HG03460 (cell line): ENCODE results near the gene ABCC11.
"Not testable (repeated sequence)": the region's sequence is repeated elsewhere in the genome, so short reads cannot be mapped to it uniquely, and the experiment has no call there.

Source experiments
- ATAC-seq: cut with Tn5 transposase; IDR thresholded peaks from one replicate; pipeline ENCODE4 v1.9.1; 2021; ENCODE audit not compliant: unreplicated experiment

The ABCC11 gene

DNA sequence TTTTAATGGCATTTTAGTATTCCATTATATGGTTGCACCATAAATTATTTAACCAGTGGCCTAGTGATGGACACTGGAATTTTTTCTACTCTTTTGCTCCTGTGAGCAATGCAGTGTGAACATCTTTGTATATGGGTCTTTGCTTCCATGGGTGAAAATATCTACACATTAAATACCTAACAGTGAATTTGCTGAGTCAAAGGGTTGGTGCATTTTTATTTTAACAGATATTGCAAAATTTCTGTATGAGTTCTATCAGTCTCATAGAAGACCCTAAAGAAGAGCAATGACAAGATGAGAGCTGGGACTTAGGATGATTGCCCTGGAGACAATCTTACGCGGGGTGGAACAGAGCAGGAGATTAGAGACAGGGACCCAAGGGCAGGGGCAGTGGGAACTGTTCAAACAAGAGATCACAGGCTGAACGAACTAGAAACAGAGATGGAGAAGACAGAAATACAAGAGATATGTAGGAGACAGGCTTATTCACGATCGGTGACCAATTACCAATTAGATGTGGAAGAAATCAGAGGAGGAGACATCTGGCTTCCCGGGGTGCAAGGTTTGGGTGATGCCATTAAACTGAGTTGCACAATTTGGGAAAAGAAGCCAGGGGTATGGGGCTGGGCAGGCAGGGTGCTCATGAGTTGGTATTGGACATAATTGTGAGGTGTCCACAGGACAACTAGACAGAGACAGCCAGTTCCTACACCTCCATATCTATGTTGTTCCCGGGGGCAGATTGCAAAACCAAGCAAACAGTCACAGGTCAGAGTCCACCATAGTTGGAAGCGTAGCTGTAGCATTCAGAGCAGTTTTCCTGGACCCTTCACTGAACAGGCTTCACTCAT lies 43.1 kb downstream of the ABCC11 start:
- no peak for ATAC-seq

DNA sequence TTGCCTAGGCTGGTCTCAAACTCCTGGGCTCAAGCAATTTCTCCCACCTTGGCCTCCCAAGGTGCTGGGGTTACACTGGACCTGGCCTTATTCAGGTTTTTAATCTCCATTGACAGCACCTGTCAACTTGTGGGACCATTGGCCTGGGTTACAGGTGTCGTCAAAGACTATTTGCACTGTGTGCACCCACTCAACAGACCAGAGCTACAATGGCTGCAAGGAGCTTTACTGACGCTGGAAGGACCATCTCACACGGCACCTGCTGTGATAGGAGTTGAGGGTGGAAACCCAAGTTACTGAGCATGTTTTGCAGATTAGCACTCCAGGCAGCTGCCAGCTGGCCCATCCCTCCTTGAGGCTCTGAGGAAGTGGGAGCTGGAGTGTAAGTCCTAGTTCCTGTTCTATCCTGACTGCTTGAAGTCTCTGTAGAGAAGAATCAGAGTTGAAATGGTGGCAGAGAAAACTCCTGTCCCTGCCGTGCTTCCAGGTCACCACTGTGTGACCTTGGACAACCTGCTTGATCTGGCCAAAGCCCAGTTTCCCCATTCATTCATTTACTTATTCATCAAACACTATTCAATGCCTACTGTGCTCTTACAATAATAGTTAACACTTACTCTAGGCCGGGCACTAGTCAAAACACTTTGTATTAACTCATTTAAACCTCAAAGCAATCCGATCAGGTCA lies 45.7 kb downstream of the ABCC11 start:
- ATAC-seq = no peak

DNA sequence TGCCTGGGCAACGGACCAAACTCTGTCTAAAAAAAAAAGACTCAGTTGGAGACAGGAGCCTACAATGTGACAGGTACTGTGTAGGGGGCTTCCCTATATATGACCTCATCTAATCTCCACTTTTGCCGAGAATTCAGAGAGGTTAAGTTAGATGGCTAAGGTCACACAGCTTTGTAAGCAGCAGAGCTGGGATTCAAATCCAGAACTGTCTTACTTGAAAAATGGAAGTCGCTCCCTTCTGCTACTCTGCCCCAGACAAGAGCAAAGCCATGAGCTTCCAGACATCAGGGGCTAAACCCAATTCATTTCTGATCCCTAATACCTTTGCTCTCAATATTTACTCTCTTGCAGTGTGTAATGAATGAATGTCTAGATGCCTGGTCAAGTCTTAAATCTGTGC lies 50.0 kb downstream of the ABCC11 start:
- ATAC-seq = no peak

DNA sequence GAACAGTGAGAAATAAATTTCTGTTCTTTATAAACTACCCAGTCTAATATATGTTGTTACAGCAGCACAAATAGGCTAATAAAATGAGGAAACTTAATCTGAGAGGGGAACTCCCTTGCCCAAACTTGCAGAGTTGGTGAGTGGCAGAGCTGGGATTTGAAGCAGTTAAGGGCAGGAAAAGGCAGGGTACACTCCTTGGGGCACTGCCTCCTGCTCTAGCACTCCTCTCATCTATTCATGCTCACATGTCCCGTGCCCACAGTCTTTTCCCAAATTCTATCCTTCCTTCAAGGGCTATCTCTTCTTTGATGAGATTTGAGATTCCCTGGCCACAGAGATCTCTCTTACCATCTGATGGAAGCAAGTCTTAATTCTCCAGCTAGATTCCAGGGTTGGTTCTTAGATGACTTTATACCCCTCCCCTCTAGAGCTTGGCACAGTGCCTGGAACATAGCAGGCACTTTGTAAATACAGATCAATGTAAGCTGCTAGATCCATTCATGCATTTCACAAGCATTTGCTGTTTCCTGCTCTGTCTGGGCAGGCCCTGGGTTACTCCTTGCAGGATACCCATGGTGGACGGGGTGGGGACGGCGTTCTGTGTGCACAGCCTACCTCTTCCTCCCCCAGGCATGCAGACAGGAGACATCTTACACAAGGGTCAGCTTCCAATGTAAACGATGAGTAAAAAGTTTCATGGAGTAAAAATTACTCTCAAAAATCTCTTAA lies 52.3 kb downstream of the ABCC11 start:
- ATAC-seq = no peak

DNA sequence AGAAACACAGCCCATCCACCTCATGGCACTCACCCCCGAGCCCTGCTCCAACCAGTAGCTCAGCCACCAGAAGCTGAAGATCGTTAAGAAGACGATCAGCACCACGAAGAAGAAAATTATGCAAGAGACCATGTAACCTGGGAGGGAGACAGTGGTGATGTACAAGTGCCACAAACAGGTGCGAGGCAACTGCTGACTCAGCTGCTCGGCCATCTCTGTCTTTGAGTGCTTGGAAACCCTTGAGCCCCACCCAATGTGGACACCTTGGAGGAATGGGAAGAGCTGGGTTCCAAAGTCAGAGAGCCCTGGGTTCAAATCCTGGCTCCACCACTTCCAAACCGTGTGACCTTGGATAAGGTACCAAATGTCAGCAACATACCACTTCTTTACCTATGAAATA lies 53.5 kb downstream of the ABCC11 start:
- ATAC-seq = no peak

DNA sequence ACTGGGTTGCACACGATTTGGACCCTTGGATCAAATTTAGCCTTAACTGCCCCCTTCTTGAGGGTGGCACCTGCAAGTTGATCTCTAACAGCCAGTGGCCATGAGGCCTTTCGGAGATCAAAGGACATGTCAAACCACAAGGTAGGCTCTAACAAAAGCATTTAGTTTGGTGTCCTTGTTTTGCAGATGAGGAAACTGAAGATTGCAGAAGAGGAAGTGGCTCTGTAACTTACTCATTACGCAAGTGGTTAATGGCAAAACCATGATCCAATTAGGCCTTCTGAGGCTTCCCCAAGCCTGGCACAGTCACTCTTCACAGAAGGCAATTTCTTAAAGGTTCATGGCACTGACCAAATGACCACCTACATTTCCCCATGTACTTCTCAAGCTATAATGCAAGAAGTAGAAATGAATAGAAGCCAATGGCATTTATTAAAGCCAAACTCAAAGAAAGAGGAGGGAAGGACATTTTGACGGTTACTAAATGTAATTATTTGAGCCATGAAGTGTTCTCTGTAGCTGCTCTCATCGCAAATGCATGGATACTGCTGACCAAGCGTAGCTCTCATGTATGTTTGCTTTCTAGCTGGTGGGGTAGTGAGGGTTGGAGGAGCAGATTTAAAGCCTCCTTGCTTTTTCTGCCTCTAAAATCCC lies 58.8 kb downstream of the ABCC11 start:
- peak; percentile 91 for ATAC-seq

DNA sequence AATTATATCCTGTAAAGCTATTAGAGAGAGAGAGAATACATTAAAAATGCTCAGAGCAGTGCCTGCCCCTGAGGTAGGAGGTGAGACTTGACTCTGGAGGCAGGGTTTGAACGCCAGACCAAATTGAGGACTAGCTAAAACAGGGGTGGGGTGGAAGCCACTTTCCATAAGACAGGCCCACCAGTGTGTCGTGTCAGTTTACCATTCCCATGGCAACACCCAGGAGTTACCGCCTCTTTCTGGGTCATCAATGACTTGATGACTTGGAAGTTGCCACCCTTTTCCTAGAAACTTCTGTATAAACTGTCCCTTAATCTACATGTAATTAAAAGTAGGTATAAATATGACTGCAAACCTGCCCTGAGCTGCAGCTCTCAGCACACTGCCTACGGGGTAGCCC lies 59.6 kb downstream of the ABCC11 start:
- no peak for ATAC-seq

DNA sequence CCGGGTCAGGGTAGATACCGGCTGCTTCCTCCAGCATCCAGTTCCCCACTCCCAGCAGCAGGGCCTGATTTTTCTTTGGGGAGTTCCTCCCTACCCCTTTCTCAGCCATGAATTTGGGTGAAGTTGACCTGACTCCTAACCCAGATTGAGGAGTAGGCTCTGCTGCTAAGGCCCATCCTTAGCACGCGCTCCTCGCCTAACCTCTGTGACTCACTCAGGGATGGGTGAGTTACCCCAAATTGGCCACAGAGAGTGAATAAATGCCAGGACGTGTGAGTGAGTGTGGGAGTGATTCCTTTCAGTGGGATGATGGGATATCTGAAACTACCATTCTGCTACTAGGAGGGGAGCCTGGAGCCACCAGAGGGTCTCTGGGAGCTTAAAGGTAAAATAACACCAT lies 62.7 kb downstream of the ABCC11 start:
- no peak for ATAC-seq

DNA sequence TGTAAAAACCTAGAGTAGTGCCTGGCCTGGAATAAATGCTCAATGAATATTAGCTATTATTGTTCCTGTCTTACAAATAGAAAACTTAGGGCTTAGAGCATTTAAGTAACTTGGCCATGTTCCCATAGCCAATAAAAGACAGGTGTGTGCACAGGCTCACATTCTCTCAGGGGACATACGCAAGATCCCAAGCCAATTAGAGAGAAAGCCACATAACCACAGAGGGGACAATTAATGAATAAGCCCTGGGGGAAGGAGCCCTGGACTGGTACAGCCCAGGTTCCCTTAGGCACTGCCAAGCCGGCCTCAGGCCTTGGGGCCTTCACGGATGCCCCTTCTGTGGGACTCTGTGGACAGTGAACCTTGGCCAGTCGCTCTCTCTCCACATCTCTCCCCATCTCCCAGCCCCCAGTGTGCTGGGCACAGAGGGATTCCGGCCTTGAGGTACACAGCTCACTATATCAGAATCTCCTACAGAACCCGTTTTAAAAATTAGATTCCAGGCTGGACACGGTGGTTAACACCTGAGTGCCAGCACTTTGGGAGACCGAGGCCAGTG lies 64.3 kb downstream of the ABCC11 start:
- ATAC-seq = no peak

DNA sequence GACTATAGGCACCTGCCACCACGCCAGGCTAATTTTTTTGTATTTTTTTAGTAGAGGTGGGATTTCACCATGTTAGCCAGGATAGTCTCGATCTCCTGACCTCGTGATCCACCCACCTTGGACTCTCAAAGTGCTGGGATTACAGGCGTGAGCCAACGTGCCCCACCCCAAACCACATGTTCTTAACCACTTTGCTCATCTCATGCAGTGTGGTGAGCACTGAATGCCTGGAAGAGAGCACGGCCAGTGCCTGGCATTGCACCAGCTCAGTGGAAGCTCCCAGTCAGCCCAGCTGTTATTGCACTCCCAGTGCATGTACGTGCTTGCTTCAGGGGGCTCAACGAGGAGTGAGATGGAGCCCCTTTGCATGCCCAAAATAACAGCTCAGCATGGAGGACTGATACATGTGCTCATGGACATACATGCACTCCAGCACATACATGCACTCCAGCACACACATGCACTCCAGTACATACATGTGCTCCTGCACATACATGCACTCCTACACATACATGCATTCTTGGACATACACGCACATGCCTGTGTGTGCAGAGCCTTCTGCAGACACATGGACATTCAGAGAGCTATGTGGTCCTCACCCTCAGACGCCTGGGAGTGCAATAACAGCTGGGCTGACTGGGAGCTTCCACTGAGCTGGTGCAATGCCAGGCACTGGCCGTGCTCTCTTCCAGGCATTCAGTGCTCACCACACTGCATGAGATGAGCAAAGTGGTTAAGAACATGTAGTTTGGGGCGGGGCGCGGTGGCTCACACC lies 65.4 kb downstream of the ABCC11 start:
- not testable (repeated sequence) for ATAC-seq

DNA sequence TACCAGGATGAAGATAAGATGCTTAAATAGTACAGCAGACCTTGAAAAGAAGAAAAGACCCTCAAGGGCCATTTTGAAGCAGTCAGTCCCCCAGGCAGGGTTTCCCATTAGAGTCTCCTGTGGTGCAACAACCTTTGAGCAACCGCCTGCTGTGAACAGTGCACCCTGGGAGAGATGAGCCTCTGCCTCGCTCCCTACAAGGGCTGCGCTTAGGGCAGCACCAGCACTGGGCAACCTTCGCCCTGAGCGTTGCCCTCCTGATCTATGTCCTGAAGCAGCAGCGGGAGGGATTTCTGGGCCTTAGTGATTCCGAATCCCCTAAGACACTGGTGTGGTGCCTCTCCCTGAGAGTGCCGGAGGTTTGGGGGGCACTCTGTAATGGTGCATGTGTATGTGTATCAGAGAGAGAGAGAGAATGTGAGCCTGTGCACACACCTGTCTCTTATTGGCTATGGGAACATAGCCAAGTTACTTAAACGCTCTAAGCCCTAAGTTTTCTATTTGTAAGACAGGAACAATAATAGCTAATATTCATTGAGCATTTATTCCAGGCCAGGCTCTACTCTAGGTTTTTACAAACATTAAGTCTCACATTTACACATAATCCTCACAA lies 66.4 kb downstream of the ABCC11 start:
- ATAC-seq = no peak

DNA sequence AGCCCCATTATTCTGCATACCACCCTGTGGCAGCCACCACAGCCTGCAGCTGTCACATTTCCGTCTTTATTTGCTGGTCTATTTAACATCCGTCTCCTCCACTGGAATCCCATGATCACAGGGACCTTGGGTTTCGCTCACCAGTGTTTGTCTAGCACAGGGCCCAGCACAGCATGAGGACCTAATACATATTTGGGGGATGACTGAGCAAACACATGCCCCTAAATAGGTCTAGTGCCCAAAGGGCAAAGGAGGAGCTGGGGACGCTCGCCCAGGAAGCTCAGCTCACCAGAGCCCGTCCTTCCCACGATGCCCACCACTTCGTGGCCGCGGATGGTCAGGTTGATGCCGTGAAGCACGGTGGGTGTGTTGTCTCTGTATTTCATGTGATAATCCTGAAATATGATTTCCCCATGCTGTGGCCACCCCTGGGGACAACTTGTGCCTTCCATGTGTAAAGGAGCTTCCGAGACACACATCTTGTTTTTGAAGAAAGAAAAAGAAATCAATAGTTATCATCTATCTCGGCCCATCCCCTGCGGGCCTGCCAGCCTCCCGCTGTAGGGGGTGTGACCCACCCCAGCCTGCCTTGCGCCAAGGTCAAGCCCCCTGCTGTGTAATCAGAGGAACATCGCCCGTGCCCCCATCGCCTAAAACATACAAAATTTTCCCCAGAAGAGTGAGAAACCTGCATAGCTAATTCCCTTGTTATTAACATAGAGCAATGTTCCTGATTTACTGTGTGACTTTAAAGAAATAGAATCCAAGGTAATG lies 70.5 kb downstream of the ABCC11 start:
- ATAC-seq = no peak

DNA sequence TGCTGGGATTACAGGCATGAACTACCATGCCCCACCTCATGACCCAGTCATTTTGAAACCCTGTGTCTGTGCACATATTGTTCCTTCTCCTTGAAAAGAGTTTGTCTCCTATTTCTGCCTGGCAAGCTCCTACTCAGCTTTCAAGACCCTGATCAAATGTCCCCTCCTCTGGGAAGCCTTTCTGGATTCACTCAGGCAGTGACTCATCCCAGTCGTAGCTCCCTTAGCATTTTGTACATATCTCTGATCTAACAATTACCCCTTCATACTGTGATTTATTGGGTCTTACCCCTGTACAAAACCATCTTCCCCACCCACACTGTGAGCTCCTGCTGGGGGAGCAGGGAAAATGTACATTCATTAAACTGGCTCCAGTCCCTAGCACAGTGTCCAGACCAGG lies 73.5 kb downstream of the ABCC11 start:
- ATAC-seq = no peak

DNA sequence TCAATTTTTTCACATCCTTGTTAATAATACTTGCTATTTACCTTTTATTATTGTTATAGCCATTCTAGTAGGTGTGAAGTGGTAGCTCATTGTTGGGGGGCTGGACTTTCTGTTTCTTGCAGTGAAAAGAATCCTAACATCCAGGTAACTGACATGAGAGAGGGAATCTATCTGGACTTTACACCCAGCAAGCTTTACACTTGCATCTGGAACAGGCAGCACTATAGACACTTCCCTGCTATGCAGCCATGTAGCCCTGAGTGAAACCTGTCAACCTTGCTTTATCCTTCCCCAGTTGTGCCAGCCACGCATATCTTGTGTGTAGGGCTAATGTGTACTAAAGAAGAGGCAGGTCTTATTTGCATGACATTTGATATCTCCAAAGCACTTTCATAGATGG lies 74.7 kb downstream of the ABCC11 start:
- no peak for ATAC-seq

DNA sequence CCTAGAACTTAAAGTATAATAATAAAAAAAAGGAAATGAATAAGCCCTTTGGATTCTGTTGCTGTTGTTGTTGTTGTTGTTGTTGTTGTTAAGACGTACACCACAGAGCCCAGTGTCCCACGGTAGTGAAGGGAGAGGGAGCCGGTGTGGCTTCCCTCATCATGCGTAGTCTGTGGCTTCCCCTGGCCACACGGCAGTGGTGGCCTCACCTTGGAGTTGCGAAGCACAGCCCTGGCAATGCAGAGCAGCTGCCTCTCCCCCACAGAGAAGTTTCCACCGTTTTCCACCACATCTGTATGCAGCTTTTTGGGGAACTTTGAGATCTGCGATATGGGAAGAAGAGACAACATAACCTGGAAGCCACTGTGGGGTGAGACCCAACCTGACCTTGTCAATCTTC lies 77.4 kb downstream of the ABCC11 start:
- ATAC-seq = no peak

DNA sequence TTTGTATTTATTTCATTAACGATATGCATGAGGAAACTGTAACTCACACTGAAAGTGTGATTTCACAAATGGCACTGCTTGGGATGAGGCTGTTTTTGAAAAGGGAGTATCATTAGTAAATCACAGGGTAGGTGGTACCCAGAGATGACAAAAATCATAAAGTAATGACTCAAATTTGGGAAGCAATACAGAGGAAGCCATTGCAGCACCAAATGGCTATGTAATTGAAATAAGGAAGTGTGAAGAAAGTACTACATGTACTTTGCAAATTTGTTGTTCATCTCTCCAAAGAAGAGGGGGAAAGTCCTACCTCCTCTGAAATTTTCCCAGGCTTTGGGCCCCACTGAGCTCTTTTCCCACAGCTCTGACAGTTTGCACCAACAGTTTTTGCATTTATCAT lies 79.3 kb downstream of the ABCC11 start:
- ATAC-seq = no peak

DNA sequence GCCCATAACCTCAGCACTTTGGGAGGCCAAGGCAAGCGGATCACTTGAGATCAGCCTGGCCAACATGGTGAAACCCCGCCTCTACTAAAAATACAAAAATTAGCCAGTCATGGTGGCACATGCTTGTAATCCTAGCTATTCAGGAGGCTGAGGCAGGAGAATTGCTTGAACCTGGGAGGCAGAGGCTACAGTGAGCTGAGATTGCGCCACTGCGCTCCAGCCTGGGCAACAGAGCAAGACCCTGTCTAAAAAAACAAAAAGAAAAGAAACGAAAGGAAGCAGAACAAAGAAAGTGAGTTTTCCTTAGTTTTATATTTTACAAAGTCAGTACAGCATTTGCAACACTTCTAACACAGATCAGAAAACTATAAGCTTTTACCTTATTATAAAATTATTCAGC lies 80.7 kb downstream of the ABCC11 start:
- ATAC-seq = not testable (repeated sequence)

DNA sequence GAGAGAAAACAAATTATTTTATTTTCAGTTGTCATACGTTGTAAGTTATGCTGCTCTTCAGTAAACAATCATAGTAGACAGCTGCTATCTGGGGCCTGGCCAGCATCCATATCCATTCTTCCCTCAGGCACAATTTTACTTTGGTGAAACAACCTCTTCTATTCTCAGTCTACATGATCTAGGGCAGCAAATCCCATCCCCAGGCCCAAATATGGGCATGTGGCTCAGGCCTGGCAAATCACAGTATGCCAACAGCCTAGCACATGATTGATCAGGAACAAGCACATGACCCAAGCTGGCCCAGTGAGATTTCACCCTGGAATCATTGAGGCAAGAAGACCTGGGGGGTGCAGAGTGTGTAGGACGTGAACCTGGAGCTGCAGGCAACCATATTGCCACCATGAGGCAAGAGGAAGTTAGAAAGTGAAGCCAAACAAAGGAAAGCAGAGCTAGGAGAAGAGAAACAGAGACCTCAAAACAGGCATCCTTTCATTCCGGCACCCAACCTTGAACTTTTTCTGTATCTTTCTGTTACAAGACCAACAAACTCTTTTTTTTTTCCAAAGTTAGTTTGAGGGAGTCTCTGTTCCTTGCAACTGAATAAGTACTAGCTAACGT lies 81.3 kb downstream of the ABCC11 start:
- ATAC-seq = no peak
